MM.1S (cell line): ENCODE measurements around the gene TSHZ3.

Source experiments
- DNase-seq: peaks from one replicate; pipeline ENCODE4 v3.0.0-alpha.2; 2015
- H2AFZ ChIP-seq: fragments of 300-600 bp; sonication (generic); 2 replicates; pipeline ENCODE4 v1.6.0; 2016; ENCODE audit warnings: antibody characterized with exemption, low read length
- H3F3A ChIP-seq: fragments of 300-600 bp; sonication (generic); 2 replicates; pipeline ENCODE4 v1.6.1; 2016; ENCODE audit warnings: mild to moderate bottlenecking, antibody characterized with exemption, low read length, moderate library complexity, mixed read lengths; ENCODE audit not compliant: insufficient read depth
- H3K27ac ChIP-seq: fragments of 300-600 bp; sonication (generic); 2 replicates; pipeline ENCODE4 v1.5.1; 2016; ENCODE audit warnings: mild to moderate bottlenecking, low read length
- H3K27me3 ChIP-seq: fragments of 300-600 bp; sonication (generic); replicated peaks from 2 replicates; pipeline ENCODE4 v1.6.0; 2016; ENCODE audit warnings: low read length; ENCODE audit not compliant: insufficient read depth
- H3K36me3 ChIP-seq: fragments of 300-600 bp; sonication (generic); replicated peaks from 2 replicates; pipeline ENCODE4 v1.6.1; 2016; ENCODE audit warnings: mild to moderate bottlenecking, low read length, mixed read lengths; ENCODE audit not compliant: insufficient read depth
- H3K4me1 ChIP-seq: fragments of 300-600 bp; sonication (generic); 2 replicates; pipeline ENCODE4 v1.6.1; 2016; ENCODE audit warnings: low read length, mixed read lengths
- H3K4me2 ChIP-seq: fragments of 300-600 bp; sonication (generic); 2 replicates; pipeline ENCODE4 v1.6.0; 2016; ENCODE audit warnings: low read depth, low read length
- H3K4me3 ChIP-seq: fragments of 300-600 bp; sonication (generic); 2 replicates; pipeline ENCODE4 v1.5.1; 2016; ENCODE audit warnings: low read length, mixed read lengths
- H3K79me2 ChIP-seq: fragments of 300-600 bp; sonication (generic); 2 replicates; pipeline ENCODE4 v1.6.1; 2016; ENCODE audit warnings: mixed run types, low read length, mixed read lengths
- H3K9ac ChIP-seq: fragments of 300-600 bp; sonication (generic); 2 replicates; pipeline ENCODE4 v1.6.1; 2016; ENCODE audit warnings: low read length, mixed read lengths
- H3K9me2 ChIP-seq: fragments of 300-600 bp; sonication (generic); replicated peaks from 2 replicates; pipeline ENCODE4 v1.6.1; 2016; ENCODE audit warnings: mild to moderate bottlenecking, low read length, mixed read lengths; ENCODE audit not compliant: insufficient read depth
- H3K9me3 ChIP-seq: fragments of 300-600 bp; sonication (generic); replicated peaks from 2 replicates; pipeline ENCODE4 v1.6.1; 2016; ENCODE audit warnings: mild to moderate bottlenecking, low read length, mixed read lengths; ENCODE audit not compliant: insufficient read depth
- H4K20me1 ChIP-seq: fragments of 300-600 bp; sonication (generic); 2 replicates; pipeline ENCODE4 v1.6.1; 2016; ENCODE audit warnings: mild to moderate bottlenecking, low read length, moderate library complexity, mixed read lengths; ENCODE audit not compliant: insufficient read depth
- CTCF ChIP-seq: fragments of 300-600 bp; sonication (generic); IDR thresholded peaks from 2 replicates; pipeline ENCODE4 v1.5.1; 2016; ENCODE audit warnings: antibody characterized with exemption, low read length, mixed read lengths
- EZH2 ChIP-seq: fragments of 300-600 bp; sonication (generic); optimal IDR thresholded peaks from 2 replicates; pipeline ENCODE3; 2017; ENCODE audit warnings: low read depth, mild to moderate bottlenecking, antibody characterized with exemption, low read length, mixed read lengths
- EZH2phosphoT487 ChIP-seq: fragments of 300-600 bp; sonication (generic); IDR thresholded peaks from 2 replicates; pipeline ENCODE4 v1.6.1; 2018; ENCODE audit warnings: antibody characterized with exemption, low read length

Gene TSHZ3

DNA sequence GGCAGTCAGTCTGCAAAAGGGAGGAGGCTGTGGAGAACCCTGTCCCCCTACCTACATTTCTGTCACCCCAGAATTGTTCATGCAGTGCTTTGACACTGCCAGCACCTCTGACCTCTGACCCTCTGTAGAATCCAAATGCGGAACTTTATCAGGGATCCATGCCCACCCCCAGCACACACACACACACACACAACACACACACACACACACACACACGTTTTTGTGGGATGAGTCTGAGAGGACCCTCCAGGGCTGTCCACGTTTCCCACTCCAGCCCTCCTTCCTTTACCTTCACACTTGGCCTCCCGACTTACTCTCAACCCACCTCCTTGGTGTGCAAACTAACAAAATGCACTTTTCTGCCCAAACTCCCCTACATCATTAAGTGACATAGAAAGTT lies 42.3 kb upstream of the TSHZ3 start:
- H3K27me3 ChIP-seq = peaks cover 17% of the 10 kb centered on the region
- DNase-seq = no peak
- H3F3A ChIP-seq = no peaks in the 10 kb centered on the region
- no peaks in the 10 kb centered on the region for H3K9me2 ChIP-seq
- no peaks in the 10 kb centered on the region for H4K20me1 ChIP-seq
- no peaks in the 10 kb centered on the region for H3K9me3 ChIP-seq
- H3K27ac ChIP-seq = no peak overlapping the region
- no peak overlapping the region for H3K4me3 ChIP-seq
- H3K4me2 ChIP-seq = no peak overlapping the region
- no peak overlapping the region for H3K9ac ChIP-seq
- no peaks in the 10 kb centered on the region for H3K4me1 ChIP-seq
- no peaks in the 10 kb centered on the region for H3K79me2 ChIP-seq
- H3K36me3 ChIP-seq = no peaks in the 10 kb centered on the region
- H2AFZ ChIP-seq = no peak overlapping the region
- TF ChIP-seq CTCF (no peak), EZH2 (no peak), EZH2phosphoT487 (no peak)

- no peaks in the 10 kb centered on the region for H3K9me2 ChIP-seq
- no peak overlapping the region for H3K4me3 ChIP-seq
- H3K4me2 ChIP-seq = no peak overlapping the region
- H3K27me3 ChIP-seq = peaks cover 17% of the 10 kb centered on the region
- no peaks in the 10 kb centered on the region for H3K9me3 ChIP-seq
- H3K4me1 ChIP-seq = no peaks in the 10 kb centered on the region
- H3K79me2 ChIP-seq = no peaks in the 10 kb centered on the region
- no peak overlapping the region for H3K9ac ChIP-seq
- no peak for TF ChIP-seq EZH2
- TF ChIP-seq EZH2phosphoT487 = no peak
- TF ChIP-seq CTCF = no peak
- H3K27ac ChIP-seq = no peak overlapping the region
- no peak for DNase-seq
- no peak overlapping the region for H2AFZ ChIP-seq
- no peaks in the 10 kb centered on the region for H4K20me1 ChIP-seq
- H3K36me3 ChIP-seq = no peaks in the 10 kb centered on the region
- no peaks in the 10 kb centered on the region for H3F3A ChIP-seq
Measured at GRCh38 chr19:31390711-31391110, 41.5 kb upstream of the TSHZ3 start.

GRCh38 chr19:31389874-31390273 lies 40.6 kb upstream of the TSHZ3 start:
- DNase-seq = no peak
- Histone ChIP-seq H3K4me3 (no peak overlapping the region), H3K27me3 (peaks cover 17% of the 10 kb centered on the region), H3K27ac (no peak overlapping the region), H4K20me1 (no peaks in the 10 kb centered on the region), H3K4me2 (no peak overlapping the region), H3K79me2 (no peaks in the 10 kb centered on the region), H3K4me1 (no peaks in the 10 kb centered on the region), H3F3A (no peaks in the 10 kb centered on the region), H3K9me2 (no peaks in the 10 kb centered on the region), H2AFZ (no peak overlapping the region), H3K9ac (no peak overlapping the region), H3K36me3 (no peaks in the 10 kb centered on the region), H3K9me3 (no peaks in the 10 kb centered on the region)
- no peak for TF ChIP-seq EZH2phosphoT487

GRCh38 chr19:31387717-31388301 lies 38.6 kb upstream of the TSHZ3 start:
- no peak overlapping the region for H3K4me2 ChIP-seq

More at GRCh38 chr19:31387717-31388301, 38.6 kb upstream of the TSHZ3 start:
- no peaks in the 10 kb centered on the region for H3K79me2 ChIP-seq
- no peaks in the 10 kb centered on the region for H3F3A ChIP-seq
- H2AFZ ChIP-seq = no peak overlapping the region
- DNase-seq = no peak
- TF ChIP-seq CTCF = no peak
- no peak for TF ChIP-seq EZH2phosphoT487
- no peak for TF ChIP-seq EZH2
- no peaks in the 10 kb centered on the region for H3K4me1 ChIP-seq
- no peaks in the 10 kb centered on the region for H3K36me3 ChIP-seq
- no peak overlapping the region for H3K27ac ChIP-seq
- no peak overlapping the region for H3K4me3 ChIP-seq
- H3K9ac ChIP-seq = no peak overlapping the region
- H3K9me2 ChIP-seq = no peaks in the 10 kb centered on the region
- H3K9me3 ChIP-seq = no peaks in the 10 kb centered on the region
- peaks cover 10% of the 10 kb centered on the region for H3K27me3 ChIP-seq
- no peaks in the 10 kb centered on the region for H4K20me1 ChIP-seq
